ENCODE data around the gene KRTAP2-2. TPM values are rescaled to one million over a fixed set of nuclear protein-coding genes. Genes with fewer than 3 reads are reported as not detected.

Gene KRTAP2-2
- total and polyA plus RNA-seq, 2 of the 8 experiments (the other 6 are each of a cell fraction or from before 2014, with no cell fraction given): not detected

DNA sequence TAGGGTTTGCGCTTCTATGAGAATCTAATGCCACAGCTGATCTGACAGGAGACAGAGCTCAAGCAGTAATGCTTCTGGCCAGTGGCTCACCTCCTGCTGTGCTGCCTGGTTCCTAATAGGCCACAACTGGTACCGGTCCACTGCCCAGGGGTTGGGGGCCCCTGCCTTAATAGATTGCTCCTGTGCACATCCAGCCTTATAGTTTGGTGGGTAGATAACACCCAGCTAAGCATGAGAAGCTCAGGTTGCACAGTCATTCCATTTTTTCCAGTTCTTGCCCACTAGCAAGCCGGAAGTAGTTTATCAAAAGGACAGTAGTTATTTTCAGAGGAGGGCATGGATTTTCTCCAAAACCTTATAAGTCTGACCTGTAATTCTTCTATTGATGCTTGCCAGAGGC is 35.6 kb downstream of the KRTAP2-2 start:
- Histone ChIP-seq H3K14ac (ENCODE audit: insufficient read length) (no peak overlapping the region), H4K91ac (replicated peaks; ENCODE audit: insufficient read length, low read length) (no peak overlapping the region), H3K79me2 (ENCODE audit: control insufficient read depth in 1 of 2, insufficient read depth in 2 of 2, low read length in 2 of 2) (no peaks in the 10 kb centered on the region), H3K4me2 (ENCODE audit: insufficient read depth in 1 of 2, low read depth in 2 of 2, low read length in 2 of 2) (no peak overlapping the region), H3K23me2 (ENCODE audit: low read depth, low read length) (no peaks in the 10 kb centered on the region), H3K4ac (replicated peaks; ENCODE audit: insufficient read length, low read depth, low read length) (no peak overlapping the region), H3K18ac (ENCODE audit: extremely low read depth, low read length) (no peak overlapping the region), H3K23ac (ENCODE audit: insufficient read length) (no peak overlapping the region), H4K20me1 (replicated peaks in 1 of 2; ENCODE audit: control insufficient read depth in 1 of 2, insufficient read depth in 2 of 2, low read length in 2 of 2) (no peaks in the 10 kb centered on the region), H4K5ac (ENCODE audit: insufficient read length, low read depth, low read length) (no peak overlapping the region), H3K4me3 (ENCODE audit: extremely low read depth in 1 of 4, insufficient read depth in 2 of 4, low read depth in 3 of 4, low read length in 4 of 4) (no peak overlapping the region), H4K8ac (ENCODE audit: extremely low read depth, insufficient read depth, low read length) (no peak overlapping the region), H3K27ac (ENCODE audit: low read depth, low read length) (no peak overlapping the region), H2AFZ (ENCODE audit: low read length) (no peak overlapping the region), H3K27me3 (replicated peaks in 1 of 4; ENCODE audit: control insufficient read depth in 3 of 4, extremely low read depth in 1 of 4, insufficient read depth in 3 of 4, low read length in 3 of 4) (no peaks in the 10 kb centered on the region; a peak in 1 of 7 replicates), H2BK5ac (ENCODE audit: low read depth, low read length) (no peak overlapping the region), H2AK5ac (ENCODE audit: low read depth, low read length) (no peak overlapping the region), H3K9ac (replicated peaks in 1 of 4; ENCODE audit: extremely low read depth in 1 of 4, low read depth in 3 of 4, low read length in 3 of 4) (no peak overlapping the region), H2BK120ac (replicated peaks; ENCODE audit: low read depth, low read length) (no peak overlapping the region), H2BK20ac (ENCODE audit: low read length) (no peak overlapping the region), H3K9me3 (ENCODE audit: insufficient read depth in 2 of 2, low read depth in 1 of 2, low read length in 1 of 2) (no peaks in the 10 kb centered on the region), H2BK12ac (ENCODE audit: low read depth, low read length) (no peak overlapping the region), H3K56ac (replicated peaks; ENCODE audit: insufficient read length, low read depth, low read length) (no peak overlapping the region), H3K36me3 (ENCODE audit: control insufficient read depth in 2 of 4, insufficient read depth in 4 of 4, low read length in 3 of 4) (no peaks in the 10 kb centered on the region), H2BK15ac (ENCODE audit: low read length) (no peak overlapping the region), H3K79me1 (ENCODE audit: low read depth, low read length) (no peaks in the 10 kb centered on the region), H3K4me1 (replicated peaks in 1 of 4; ENCODE audit: control insufficient read depth in 3 of 4, insufficient read depth in 4 of 4, low read length in 3 of 4) (no peaks in the 10 kb centered on the region)
- FAIRE-seq (no peak), DNase-seq (ENCODE audit: low read depth in 1 of 2, low spot score in 2 of 2) (no peak)
- TF ChIP-seq SIRT6 (IDR thresholded peaks at IDR 0.05; ENCODE audit: low read length): no peak
- no peak for TF ChIP-seq SIN3A (conservative IDR thresholded peaks at IDR 0.05 in 1 of 2, IDR thresholded peaks at IDR 0.05 in 1 of 2; ENCODE audit: low read depth in 1 of 2, low read length in 2 of 2)
- TF ChIP-seq CTBP2 (IDR thresholded peaks at IDR 0.05; ENCODE audit: borderline replicate concordance, insufficient read depth, insufficient read length, low read length): no peak
- TF ChIP-seq, protein P1, sequence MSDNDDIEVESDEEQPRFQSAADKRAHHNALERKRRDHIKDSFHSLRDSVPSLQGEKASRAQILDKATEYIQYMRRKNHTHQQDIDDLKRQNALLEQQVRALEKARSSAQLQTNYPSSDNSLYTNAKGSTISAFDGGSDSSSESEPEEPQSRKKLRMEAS (IDR thresholded peaks at IDR 0.05): no peak
- 91% methylated on average over 3 of the region's 3 CpGs; no CpG with 5 or more reads in 1 of the 2 experiments for WGBS, 2 experiments (ENCODE audit: extremely low coverage in 1 of 2, insufficient coverage in 1 of 2, insufficient read length in 1 of 2, insufficient replicate concordance in 2 of 2, low coverage in 1 of 2, low lambda C conversion rate in 2 of 2, missing lambda C conversion rate in 1 of 2)
- CTCF ChIA-PET (ENCODE audit: partially characterized antibody): interaction anchor here (1.3 kb wide), 1 partner anchor 39 kb away, joined by 4 read pairs; no protein-coding TSS in a partner anchor
- POLR2A ChIA-PET (ENCODE audit: partially characterized antibody): no interaction called here

Measured in H1 (cell line).